Measurements from ENCODE around the gene VTCN1.

Gene VTCN1

DNA sequence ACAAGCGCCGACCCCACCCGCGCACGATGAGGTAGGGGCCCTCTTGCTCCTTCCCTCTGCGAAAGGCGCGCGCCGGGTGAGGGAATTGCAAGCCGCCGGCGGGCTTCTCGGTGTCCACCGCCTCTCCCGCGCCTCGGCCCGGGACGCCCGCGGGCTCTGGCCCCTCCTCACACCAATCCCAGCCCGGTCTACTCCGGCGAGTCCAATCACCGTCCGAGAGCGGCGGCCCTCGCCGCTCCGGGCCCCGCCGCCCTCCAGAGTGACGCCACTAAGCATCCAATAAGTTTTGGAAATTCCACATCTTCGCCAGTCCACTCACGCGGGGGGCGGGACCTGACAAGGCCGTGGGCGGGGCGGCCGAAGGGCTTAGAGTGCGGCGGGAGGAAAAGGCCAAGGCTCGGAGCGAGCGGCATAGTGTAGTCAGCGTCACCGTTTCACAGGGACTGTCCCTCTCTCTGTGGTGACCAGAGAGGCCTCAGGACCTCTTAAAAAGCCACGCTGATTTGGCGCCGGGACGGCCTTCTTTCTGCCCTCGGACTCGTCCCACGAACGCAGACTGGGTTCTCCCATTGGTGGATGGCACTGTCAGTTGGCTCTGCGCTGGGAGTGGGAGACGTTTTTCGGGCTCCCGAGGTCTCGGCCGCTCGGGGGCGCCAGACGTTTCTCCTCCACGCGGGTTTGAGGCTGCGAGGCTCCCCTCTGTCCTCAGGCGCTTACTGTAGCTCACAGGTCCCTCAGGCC, 89.0 kb downstream of the VTCN1 start, which contains the start of gene TRIM45 (continued):
- TF ChIP-seq ZNF76 (tag by site-specific recombination; IDR thresholded peaks at IDR 0.05; ENCODE audit: borderline replicate concordance, low read depth): peak; percentile 17; the same call in 1 of the 2 replicates
- TF ChIP-seq ZNF560 (tag by site-specific recombination; IDR thresholded peaks at IDR 0.05; ENCODE audit: borderline replicate concordance): no peak
- TF ChIP-seq ZNF423 (tag by site-specific recombination; IDR thresholded peaks at IDR 0.05): no peak
- no peak for TF ChIP-seq ZNF514 (tag by site-specific recombination; IDR thresholded peaks at IDR 0.05)
- peak; percentile 31; the same call in 1 of the 2 replicates for TF ChIP-seq ZIC2 (tag by site-specific recombination; IDR thresholded peaks at IDR 0.05)
- TF ChIP-seq YY1 (tag by site-specific recombination; IDR thresholded peaks at IDR 0.05): no peak; the same call in 1 of the 2 replicates
- TF ChIP-seq, protein P1, sequence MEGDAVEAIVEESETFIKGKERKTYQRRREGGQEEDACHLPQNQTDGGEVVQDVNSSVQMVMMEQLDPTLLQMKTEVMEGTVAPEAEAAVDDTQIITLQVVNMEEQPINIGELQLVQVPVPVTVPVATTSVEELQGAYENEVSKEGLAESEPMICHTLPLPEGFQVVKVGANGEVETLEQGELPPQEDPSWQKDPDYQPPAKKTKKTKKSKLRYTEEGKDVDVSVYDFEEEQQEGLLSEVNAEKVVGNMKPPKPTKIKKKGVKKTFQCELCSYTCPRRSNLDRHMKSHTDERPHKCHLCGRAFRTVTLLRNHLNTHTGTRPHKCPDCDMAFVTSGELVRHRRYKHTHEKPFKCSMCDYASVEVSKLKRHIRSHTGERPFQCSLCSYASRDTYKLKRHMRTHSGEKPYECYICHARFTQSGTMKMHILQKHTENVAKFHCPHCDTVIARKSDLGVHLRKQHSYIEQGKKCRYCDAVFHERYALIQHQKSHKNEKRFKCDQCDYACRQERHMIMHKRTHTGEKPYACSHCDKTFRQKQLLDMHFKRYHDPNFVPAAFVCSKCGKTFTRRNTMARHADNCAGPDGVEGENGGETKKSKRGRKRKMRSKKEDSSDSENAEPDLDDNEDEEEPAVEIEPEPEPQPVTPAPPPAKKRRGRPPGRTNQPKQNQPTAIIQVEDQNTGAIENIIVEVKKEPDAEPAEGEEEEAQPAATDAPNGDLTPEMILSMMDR (tag by site-specific recombination; IDR thresholded peaks at IDR 0.05): peak; percentile 90
- no peak for TF ChIP-seq ZFP41 (tag by site-specific recombination; IDR thresholded peaks at IDR 0.05; ENCODE audit: borderline replicate concordance)
- no peak for TF ChIP-seq SALL2 (tag by site-specific recombination; IDR thresholded peaks at IDR 0.05; ENCODE audit: borderline replicate concordance)
- no peak for TF ChIP-seq ZNF19 (tag by site-specific recombination; IDR thresholded peaks at IDR 0.05; ENCODE audit: low read depth)
- TF ChIP-seq ZNF184 (tag by site-specific recombination; IDR thresholded peaks at IDR 0.05): no peak
- TF ChIP-seq ZNF121 (tag by site-specific recombination; IDR thresholded peaks at IDR 0.05): 0 out of 2 replicates have a peak, but pooled peaks have one; percentile 8
- TF ChIP-seq, protein P2, sequence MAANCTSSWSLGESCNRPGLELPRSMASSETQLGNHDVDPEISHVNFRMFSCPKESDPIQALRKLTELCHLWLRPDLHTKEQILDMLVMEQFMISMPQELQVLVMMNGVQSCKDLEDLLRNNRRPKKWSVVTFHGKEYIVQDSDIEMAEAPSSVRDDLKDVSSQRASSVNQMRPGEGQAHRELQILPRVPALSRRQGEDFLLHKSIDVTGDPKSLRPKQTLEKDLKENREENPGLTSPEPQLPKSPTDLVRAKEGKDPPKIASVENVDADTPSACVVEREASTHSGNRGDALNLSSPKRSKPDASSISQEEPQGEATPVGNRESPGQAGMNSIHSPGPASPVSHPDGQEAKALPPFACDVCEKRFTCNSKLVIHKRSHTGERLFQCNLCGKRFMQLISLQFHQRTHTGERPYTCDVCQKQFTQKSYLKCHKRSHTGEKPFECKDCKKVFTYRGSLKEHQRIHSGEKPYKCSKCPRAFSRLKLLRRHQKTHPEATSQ (tag by site-specific recombination; IDR thresholded peaks at IDR 0.05): 0 out of 2 replicates have a peak, but pooled peaks have one; percentile 59
- no peak for TF ChIP-seq ZBTB21 (tag by site-specific recombination; IDR thresholded peaks at IDR 0.05)
- TF ChIP-seq KLF7 (tag by site-specific recombination; IDR thresholded peaks at IDR 0.05; ENCODE audit: borderline replicate concordance): 0 out of 2 replicates have a peak, but pooled peaks have one; percentile 48
- TF ChIP-seq KLF10 (tag by site-specific recombination; IDR thresholded peaks at IDR 0.05): no peak
- no peak for TF ChIP-seq ZNF776 (tag by site-specific recombination; IDR thresholded peaks at IDR 0.05; ENCODE audit: borderline replicate concordance)
- TF ChIP-seq, protein P3, sequence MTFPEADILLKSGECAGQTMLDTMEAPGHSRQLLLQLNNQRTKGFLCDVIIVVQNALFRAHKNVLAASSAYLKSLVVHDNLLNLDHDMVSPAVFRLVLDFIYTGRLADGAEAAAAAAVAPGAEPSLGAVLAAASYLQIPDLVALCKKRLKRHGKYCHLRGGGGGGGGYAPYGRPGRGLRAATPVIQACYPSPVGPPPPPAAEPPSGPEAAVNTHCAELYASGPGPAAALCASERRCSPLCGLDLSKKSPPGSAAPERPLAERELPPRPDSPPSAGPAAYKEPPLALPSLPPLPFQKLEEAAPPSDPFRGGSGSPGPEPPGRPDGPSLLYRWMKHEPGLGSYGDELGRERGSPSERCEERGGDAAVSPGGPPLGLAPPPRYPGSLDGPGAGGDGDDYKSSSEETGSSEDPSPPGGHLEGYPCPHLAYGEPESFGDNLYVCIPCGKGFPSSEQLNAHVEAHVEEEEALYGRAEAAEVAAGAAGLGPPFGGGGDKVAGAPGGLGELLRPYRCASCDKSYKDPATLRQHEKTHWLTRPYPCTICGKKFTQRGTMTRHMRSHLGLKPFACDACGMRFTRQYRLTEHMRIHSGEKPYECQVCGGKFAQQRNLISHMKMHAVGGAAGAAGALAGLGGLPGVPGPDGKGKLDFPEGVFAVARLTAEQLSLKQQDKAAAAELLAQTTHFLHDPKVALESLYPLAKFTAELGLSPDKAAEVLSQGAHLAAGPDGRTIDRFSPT (tag by site-specific recombination; IDR thresholded peaks at IDR 0.05): no peak
- TF ChIP-seq, protein P4, sequence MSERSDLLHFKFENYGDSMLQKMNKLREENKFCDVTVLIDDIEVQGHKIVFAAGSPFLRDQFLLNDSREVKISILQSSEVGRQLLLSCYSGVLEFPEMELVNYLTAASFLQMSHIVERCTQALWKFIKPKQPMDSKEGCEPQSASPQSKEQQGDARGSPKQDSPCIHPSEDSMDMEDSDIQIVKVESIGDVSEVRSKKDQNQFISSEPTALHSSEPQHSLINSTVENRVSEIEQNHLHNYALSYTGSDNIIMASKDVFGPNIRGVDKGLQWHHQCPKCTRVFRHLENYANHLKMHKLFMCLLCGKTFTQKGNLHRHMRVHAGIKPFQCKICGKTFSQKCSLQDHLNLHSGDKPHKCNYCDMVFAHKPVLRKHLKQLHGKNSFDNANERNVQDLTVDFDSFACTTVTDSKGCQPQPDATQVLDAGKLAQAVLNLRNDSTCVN (tag by site-specific recombination; optimal IDR thresholded peaks at IDR 0.05): peak; percentile 87
- TF ChIP-seq ZNF202 (tag by site-specific recombination; IDR thresholded peaks at IDR 0.05; ENCODE audit: borderline replicate concordance): no peak
- TF ChIP-seq, protein P5, sequence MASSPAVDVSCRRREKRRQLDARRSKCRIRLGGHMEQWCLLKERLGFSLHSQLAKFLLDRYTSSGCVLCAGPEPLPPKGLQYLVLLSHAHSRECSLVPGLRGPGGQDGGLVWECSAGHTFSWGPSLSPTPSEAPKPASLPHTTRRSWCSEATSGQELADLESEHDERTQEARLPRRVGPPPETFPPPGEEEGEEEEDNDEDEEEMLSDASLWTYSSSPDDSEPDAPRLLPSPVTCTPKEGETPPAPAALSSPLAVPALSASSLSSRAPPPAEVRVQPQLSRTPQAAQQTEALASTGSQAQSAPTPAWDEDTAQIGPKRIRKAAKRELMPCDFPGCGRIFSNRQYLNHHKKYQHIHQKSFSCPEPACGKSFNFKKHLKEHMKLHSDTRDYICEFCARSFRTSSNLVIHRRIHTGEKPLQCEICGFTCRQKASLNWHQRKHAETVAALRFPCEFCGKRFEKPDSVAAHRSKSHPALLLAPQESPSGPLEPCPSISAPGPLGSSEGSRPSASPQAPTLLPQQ (tag by site-specific recombination; IDR thresholded peaks at IDR 0.05): peak; percentile 20; the same call in 1 of the 2 replicates
- no peak for TF ChIP-seq ZNF248 (tag by site-specific recombination; IDR thresholded peaks at IDR 0.05)
- no peak for TF ChIP-seq HOXA7 (CRISPR knock-in tag; IDR thresholded peaks at IDR 0.05; ENCODE audit: borderline replicate concordance)
- no peak for TF ChIP-seq GLI2 (tag by site-specific recombination; IDR thresholded peaks at IDR 0.05; ENCODE audit: borderline replicate concordance, low read depth)
- no peak for TF ChIP-seq ZNF623 (tag by site-specific recombination; IDR thresholded peaks at IDR 0.05)
- peak; percentile 82 for TF ChIP-seq ZNF2 (tag by site-specific recombination; IDR thresholded peaks at IDR 0.05)
- no peak for TF ChIP-seq ZNF302 (tag by site-specific recombination; IDR thresholded peaks at IDR 0.05; ENCODE audit: low read depth)
- TF ChIP-seq, protein P6, sequence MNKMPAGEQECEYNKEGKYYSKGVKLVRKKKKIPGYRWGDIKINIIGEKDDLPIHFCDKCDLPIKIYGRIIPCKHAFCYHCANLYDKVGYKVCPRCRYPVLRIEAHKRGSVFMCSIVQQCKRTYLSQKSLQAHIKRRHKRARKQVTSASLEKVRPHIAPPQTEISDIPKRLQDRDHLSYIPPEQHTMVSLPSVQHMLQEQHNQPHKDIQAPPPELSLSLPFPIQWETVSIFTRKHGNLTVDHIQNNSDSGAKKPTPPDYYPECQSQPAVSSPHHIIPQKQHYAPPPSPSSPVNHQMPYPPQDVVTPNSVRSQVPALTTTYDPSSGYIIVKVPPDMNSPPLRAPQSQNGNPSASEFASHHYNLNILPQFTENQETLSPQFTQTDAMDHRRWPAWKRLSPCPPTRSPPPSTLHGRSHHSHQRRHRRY (tag by site-specific recombination; IDR thresholded peaks at IDR 0.05): no peak
- TF ChIP-seq HOXD13 (CRISPR knock-in tag; IDR thresholded peaks at IDR 0.05; ENCODE audit: borderline replicate concordance): no peak
- TF ChIP-seq ZNF354C (tag by site-specific recombination; IDR thresholded peaks at IDR 0.05; ENCODE audit: borderline replicate concordance, low read depth): no peak
- no peak for TF ChIP-seq ZNF558 (tag by site-specific recombination; IDR thresholded peaks at IDR 0.05)
